Right lobe of liver (tissue), 6 donors: ENCODE results near the gene LIN52. TPM values are rescaled to one million over a fixed set of nuclear protein-coding genes. Genes with fewer than 3 reads are reported as not detected.

Experiments
- ATAC-seq, 4 donors: fragments of 200-7000 bp; cut with Tn5 transposase; one replicate each; pipeline ENCODE4 v1.9.1; 2020; ENCODE audit warnings: mild to moderate bottlenecking in 4 of 4, moderate library complexity in 4 of 4
- DNase-seq, 3 donors: peaks; one replicate each; pipeline ENCODE4 v3.0.0-alpha.2; 2020
- H3K27ac ChIP-seq, 3 donors: fragments of 200-600 bp; one replicate each; pipeline ENCODE4 v1.8.0; 2022
- H3K27me3 ChIP-seq, 2 donors: fragments of 200-600 bp; one replicate each; pipeline ENCODE4 v1.8.0; 2022
- H3K36me3 ChIP-seq, 4 donors: fragments of 200-600 bp; sonication (generic) in 1 of 4; one replicate each; pipeline versions ENCODE4 v1.5.1 to v1.8.0; 2017 to 2022; ENCODE audit warnings: control low read depth in 1 of 4
- H3K4me1 ChIP-seq, 4 donors: fragments of 200-600 bp; sonication (generic) in 1 of 4; one replicate each; pipeline versions ENCODE4 v1.5.1 to v1.8.0; 2017 to 2022; ENCODE audit warnings: control low read depth in 1 of 4
- H3K4me3 ChIP-seq, 3 donors: fragments of 200-600 bp; one replicate each; pipeline ENCODE4 v1.8.0; 2022
- H3K9me3 ChIP-seq, 4 donors: fragments of 200-600 bp; sonication (generic) in 1 of 4; one replicate each; pipeline versions ENCODE4 v1.5.1 to v1.8.0; 2017 to 2022; ENCODE audit warnings: control low read depth in 1 of 4
- CTCF ChIP-seq, 4 donors: fragments of 200-600 bp in 3 of 4; fragments of 450-650 bp in 1 of 4; IDR thresholded peaks; one replicate each; pipeline versions ENCODE4 v1.5.1 to v1.8.0; 2016 to 2022; ENCODE audit warnings: antibody characterized with exemption in 4 of 4, mild to moderate bottlenecking in 2 of 4
- POLR2A ChIP-seq: fragments of 450-650 bp; IDR thresholded peaks from one replicate; pipeline ENCODE4 v1.6.1; 2017; ENCODE audit warnings: antibody characterized with exemption, mild to moderate bottlenecking
- WGBS: methylation state at CpG from one replicate; pipeline ENCODE4 v1.1.6; 2018; ENCODE audit warnings: low coverage, low lambda C conversion rate; ENCODE audit not compliant: insufficient coverage; ENCODE audit errors: missing lambda C conversion rate; 5-methylcytosine and 5-hydroxymethylcytosine counted together
- intact Hi-C, 2 donors: fragments of 100-400 bp; cut with DNase I; formaldehyde crosslinking; loops; one replicate each; pipeline versions ENCODE4 v1.11.2 to v1.14.1; 2022
- total RNA-seq, 6 experiments: library from RNA; depleted of rRNA in 2 of 6; stranded (reverse); fragments of >200 nt in 2 of 6; fragmentation: NEBNext Ultra II Directional in 3 of 6; extraction: Animal tissue kit (Norgen Biotek cat#: 25700) in 3 of 6; gene quantifications; one replicate each; pipeline versions ENCODE4 v1.1.0 to v1.2.4, GENCODE V29; 2016 to 2023
- donor health status: DM: no; HTN: yes; CAD: no.
- donor health status: DM: no; HTN: no; CAD: no.
- donor health status: DM: no; HTN: no; CAD: no.
- donor health status: DM: no; HTN: yes; CAD: no.
- donor health status: DM: no; HTN: yes; CAD: no.

The LIN52 gene
- total RNA-seq, 6 experiments from 2014 or later, result 2.3 to 59.5 (median 4.8) TPM

GRCh38 chr14:74155287-74155686 is 70.5 kb downstream of the LIN52 start:
- ATAC-seq (no peak), DNase-seq (no peak)
- no peaks in the 10 kb centered on the region for H3K36me3 ChIP-seq
- 73% methylated on average over 5 of the region's 6 CpGs for WGBS
- TF ChIP-seq POLR2A (no peak), CTCF (IDR thresholded peaks at IDR 0.05) (no peak)
- H3K4me3 ChIP-seq, result no peak overlapping the region
- no peak overlapping the region for H3K27ac ChIP-seq
- H3K27me3 ChIP-seq, result no peaks in the 10 kb centered on the region
- no peaks in the 10 kb centered on the region for H3K9me3 ChIP-seq
- peaks cover 0 to 6% (median 0%) of the 10 kb centered on the region in 4 donors for H3K4me1 ChIP-seq
- intact Hi-C loops, result no loop called here

DNA sequence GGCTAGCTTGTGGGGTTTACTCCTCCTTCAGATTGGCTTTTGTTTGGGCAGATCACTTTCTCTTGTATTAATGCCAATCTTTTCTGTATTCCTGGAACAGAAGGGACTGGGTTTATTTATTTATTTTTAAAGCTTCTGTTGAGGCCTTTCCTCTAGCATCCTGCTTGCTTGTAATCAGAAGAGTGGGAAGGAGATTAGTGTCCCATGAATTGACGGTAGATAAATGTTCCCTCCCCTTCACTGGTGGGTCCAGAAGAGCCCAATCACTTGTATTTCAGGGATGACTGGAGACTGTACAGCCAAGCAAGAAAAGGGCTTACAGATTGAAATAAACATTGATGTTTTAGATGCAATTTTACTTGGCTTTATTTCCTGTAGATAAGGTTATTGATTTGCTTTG is 71.0 kb downstream of the LIN52 start:
- WGBS, result 54% methylated on average over 1 of the region's 1 CpG
- no peaks in the 10 kb centered on the region for H3K27me3 ChIP-seq
- H3K4me3 ChIP-seq, result no peak overlapping the region
- TF ChIP-seq POLR2A, result no peak
- no peak for TF ChIP-seq CTCF (IDR thresholded peaks at IDR 0.05)
- H3K27ac ChIP-seq, result no peak overlapping the region
- intact Hi-C loops, result no loop called here
- H3K36me3 ChIP-seq, result no peaks in the 10 kb centered on the region
- peaks cover 0 to 6% (median 0%) of the 10 kb centered on the region in 4 donors for H3K4me1 ChIP-seq
- H3K9me3 ChIP-seq, result no peaks in the 10 kb centered on the region
- no peak for ATAC-seq
- DNase-seq, result no peak

- Histone ChIP-seq H3K4me3 (no peak overlapping the region), H3K36me3 (peaks cover 0 to 1% (median 0%) of the 10 kb centered on the region in 4 donors), H3K4me1 (peaks cover 0 to 11% (median 0%) of the 10 kb centered on the region in 4 donors), H3K27me3 (no peaks in the 10 kb centered on the region), H3K27ac (no peak overlapping the region), H3K9me3 (no peaks in the 10 kb centered on the region)
- DNase-seq, result no peak
- intact Hi-C loops, result no loop called here
- TF ChIP-seq CTCF (IDR thresholded peaks at IDR 0.05) (no peak), POLR2A (no peak)
- ATAC-seq, result no peak
- 97% methylated on average over 2 of the region's 2 CpGs for WGBS
These were observed 76.0 kb downstream of the LIN52 start for GRCh38 chr14:74160763-74161162.

DNA sequence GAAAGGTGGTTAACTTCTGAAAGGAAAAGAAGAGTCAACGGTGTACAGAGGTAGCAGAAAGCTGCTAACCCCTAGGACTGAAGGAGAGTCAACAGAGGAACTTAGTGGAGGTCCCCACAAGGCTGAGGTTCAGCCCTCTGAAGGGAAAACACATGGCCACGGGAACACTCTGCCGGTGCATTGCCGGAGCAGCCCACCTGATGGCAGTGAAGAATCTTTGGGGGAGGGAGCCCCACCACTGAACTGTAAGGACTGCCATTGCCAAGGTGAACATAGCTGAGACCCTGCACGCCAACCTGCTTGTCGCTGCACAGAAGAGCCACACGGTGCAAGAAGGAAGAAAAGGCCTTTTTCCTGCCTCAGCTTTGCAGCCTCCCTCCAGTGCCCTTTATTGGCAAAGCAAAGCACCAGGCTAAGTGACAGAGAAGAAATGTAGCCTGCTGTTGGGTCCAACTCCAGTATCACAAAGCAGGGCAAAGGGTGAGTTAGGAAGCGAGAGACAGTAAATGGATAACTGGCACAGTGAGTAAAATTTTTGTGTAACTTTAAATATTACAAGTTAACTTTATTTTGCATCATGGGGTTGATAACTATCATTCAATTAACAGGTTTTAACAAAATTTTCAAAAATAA is 76.9 kb downstream of the LIN52 start:
- peaks cover 0 to 1% (median 0%) of the 10 kb centered on the region in 4 donors for H3K36me3 ChIP-seq
- H3K27ac ChIP-seq, result no peak overlapping the region
- DNase-seq (no peak), ATAC-seq (peak in 2 of 4 donors; percentile 30 to 63)
- intact Hi-C loops, result no loop called here
- 69% methylated on average over 5 of the region's 8 CpGs for WGBS
- peaks cover 0 to 7% (median 0%) of the 10 kb centered on the region in 4 donors for H3K4me1 ChIP-seq
- no peaks in the 10 kb centered on the region for H3K27me3 ChIP-seq
- H3K9me3 ChIP-seq, result no peaks in the 10 kb centered on the region
- H3K4me3 ChIP-seq, result no peak overlapping the region
- no peak for TF ChIP-seq POLR2A
- no peak for TF ChIP-seq CTCF (IDR thresholded peaks at IDR 0.05)
